GM12864 (cell line): ENCODE measurements around the gene ACP7.

Source experiments
- DNase-seq: peaks from one replicate; pipeline ENCODE4 v3.0.0-alpha.2; 2011; ENCODE audit warnings: low read depth
- H3K4me3 ChIP-seq: 2 replicates; pipeline ENCODE4 v1.5.1; 2011; ENCODE audit warnings: mild to moderate bottlenecking, low read depth, low read length, control low read depth
- TF ChIP-seq, protein P1 (sequence below): IDR thresholded peaks from 2 replicates; pipeline ENCODE4 v1.5.1; 2011; ENCODE audit warnings: low read depth, mild to moderate bottlenecking, moderate library complexity, low read length, control low read depth, inconsistent platforms; ENCODE audit errors: missing control alignments

ACP7 gene

DNA sequence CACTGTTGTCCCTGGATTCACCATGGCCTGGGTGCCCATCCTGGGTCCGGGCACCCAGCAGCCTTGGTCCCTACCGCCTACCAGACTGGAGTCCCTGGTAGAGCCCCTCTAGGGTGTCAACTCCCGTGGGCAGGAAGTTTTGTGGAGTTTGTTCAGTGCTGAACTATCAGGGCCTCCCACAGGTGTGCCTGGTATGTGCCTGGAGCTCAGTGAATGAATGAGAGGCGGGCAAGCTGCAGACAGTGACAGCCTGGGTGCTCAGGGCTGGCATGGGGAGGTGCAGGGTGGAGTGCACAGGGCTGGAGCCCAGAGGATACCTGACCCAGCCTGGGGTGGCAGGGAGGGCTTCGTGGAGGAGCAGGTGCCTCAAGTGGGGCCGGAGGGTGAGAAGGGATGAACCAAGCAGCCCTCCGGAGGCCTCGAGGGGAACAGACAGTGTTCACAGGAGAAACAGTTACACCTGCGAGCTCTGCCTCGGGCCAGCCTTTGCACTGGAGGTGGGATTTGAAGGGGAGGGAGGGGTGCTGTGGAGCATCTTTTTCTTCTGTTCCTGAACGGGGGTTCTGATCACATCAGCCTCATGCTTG lies 71.0 kb downstream of the ACP7 start:
- no peak for DNase-seq

DNA sequence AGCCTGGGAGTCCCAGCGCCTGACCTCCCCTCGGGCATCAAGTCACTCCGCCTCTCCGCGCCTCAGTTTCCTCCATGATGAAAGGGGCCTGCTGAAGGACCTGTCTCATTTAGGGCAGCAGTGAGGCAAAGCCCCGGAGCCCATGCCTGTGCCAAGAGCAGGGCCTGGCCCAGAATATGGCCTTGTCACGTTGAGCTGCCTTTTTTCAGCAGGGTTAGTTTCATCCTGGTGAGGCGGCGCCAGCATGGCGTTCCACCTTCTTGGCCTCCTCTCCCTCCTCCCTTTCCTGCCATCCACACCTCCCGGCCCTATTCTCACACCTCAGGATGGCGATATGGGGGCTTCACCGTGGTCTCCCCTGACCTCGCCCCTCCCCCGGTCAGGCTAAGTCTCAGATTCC lies 71.6 kb downstream of the ACP7 start:
- no peak for DNase-seq
- TF ChIP-seq, protein P1, sequence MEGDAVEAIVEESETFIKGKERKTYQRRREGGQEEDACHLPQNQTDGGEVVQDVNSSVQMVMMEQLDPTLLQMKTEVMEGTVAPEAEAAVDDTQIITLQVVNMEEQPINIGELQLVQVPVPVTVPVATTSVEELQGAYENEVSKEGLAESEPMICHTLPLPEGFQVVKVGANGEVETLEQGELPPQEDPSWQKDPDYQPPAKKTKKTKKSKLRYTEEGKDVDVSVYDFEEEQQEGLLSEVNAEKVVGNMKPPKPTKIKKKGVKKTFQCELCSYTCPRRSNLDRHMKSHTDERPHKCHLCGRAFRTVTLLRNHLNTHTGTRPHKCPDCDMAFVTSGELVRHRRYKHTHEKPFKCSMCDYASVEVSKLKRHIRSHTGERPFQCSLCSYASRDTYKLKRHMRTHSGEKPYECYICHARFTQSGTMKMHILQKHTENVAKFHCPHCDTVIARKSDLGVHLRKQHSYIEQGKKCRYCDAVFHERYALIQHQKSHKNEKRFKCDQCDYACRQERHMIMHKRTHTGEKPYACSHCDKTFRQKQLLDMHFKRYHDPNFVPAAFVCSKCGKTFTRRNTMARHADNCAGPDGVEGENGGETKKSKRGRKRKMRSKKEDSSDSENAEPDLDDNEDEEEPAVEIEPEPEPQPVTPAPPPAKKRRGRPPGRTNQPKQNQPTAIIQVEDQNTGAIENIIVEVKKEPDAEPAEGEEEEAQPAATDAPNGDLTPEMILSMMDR = no peak
- H3K4me3 ChIP-seq = no peak overlapping the region

More for the DNA sequence above, 71.0 kb downstream of the ACP7 start:
- TF ChIP-seq, protein P1 = no peak
- H3K4me3 ChIP-seq = no peak overlapping the region

DNA sequence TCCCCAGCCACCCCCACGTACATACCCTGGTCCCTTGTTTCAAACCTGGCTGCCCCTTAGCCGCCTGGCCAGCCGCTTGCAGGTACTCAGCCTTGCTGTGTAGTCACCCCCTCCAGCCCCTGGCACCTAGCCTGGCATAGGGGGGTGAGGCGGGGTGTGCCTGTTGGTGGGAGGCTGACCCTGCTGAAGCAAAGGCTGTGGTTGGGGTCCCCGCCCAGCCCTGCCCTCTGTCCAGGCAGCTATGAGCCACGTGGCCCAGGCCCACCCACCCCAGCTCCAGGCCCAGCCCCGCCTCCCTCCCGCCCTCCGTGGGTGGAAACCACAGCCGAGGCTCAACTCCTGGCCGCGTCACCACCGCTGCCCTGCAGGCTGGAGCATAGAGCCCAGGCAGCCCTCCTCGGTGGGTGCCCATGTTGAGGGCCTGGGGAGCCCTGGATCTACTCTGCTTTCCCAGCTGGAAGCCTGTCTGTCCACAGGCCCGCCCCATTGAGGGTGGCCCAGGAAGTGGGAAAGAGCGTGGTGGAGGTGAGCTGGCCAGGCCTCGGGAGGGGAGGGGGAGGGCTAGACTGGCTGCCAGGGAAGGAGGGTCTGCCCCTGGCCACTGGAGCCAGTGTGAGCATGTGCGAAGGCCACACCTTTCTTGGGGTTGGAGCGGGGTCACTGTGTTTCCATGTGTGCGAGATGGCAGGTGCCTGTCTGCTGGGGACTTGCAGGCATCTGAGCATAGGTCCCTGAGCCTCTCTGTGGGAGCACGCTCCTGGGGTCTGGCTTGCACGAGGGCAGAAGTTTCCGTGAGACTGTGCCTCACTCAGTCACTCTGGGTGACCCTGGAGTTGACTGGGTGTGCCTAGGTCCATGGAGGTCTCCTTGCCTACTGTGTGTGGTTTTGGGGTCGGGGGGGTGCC lies 72.4 kb downstream of the ACP7 start:
- no peak overlapping the region for H3K4me3 ChIP-seq
- DNase-seq = no peak

DNA sequence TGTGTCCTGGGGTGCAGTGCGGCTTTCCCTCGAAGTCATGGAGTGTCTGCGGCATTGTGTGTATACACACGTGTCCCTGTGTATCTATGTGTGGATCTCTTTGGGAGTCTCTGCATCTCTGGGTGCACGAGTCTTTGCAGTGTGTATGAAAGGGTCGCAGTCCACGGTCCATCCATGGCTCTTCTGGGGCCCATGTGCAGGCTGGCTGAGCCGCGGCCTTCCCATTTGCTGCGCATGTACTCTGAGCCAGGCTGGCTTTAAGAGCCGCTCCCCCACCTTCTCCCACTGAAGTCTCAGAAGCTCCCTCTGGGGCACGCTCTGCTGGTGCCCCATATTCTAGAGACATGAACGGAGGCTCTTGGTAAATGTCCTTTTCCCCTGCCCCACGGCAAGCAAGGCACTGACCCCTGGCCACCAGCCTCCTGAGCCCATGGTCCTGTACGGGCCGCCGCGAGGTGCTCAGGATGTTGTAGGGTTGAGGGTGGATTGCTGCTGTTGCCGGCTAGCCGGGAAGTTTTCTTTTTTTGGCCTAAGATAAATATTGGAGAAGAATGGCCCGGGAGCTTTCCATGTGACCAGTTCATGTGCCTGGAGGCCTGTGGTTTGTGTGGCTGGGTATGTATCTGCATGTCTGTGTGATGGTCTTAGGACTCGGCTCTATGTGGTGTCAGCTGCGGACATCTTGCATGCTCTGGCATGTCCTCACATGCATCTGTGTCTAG lies 73.3 kb downstream of the ACP7 start:
- no peak overlapping the region for H3K4me3 ChIP-seq
- no peak for DNase-seq
- TF ChIP-seq, protein P1 = no peak

More for the DNA sequence above, 72.4 kb downstream of the ACP7 start:
- TF ChIP-seq, protein P1 = no peak

DNA sequence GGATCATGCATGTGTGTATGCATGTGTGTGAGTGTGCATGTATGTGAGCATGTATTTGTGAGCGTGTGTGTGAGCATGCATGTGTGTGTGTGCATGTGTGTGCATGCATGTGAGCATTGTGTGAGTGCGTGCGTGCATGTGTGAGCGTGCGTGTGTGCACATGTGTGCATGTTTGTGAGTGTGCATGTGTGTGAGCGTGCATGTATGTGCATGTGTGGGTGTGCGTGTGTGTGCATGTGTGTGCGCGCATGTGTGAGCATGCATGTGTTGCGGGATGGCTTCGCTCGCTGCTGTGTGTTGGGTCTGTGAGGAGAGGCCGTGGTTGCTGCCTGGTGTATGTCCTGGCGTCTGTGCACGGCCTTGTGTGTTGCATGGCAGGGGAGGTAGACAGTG lies 73.8 kb downstream of the ACP7 start:
- no peak for DNase-seq
- TF ChIP-seq, protein P1 = no peak
- H3K4me3 ChIP-seq = no peak overlapping the region

DNA sequence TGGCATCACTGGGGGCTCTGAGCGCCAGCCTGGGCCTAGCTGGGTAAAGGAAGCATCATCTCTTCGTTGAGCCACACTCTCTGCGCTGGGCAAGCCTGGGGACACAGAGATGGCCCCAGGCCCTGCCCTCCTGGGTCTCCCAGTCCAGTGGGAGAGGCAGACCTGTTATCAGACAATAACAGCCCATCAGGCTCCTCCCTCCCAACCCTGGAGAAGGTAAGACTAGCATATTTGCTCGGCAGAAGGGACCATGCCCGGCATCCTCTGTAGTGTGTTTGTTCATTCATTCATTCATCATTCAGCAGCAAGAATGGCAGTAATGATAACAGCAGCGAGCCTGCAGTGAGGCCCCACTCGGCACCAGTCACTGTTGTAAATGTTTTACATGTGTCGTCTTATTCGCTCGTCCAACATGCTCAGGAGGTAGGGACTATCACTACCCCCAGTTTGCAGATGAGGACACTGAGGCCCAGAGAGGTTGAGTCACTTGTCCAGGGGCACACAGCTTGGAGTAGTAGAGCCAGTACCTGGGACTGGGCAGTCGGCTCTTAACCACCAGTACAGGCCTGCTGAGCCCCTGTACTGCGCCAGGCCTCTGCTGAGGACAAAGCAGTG lies 74.6 kb downstream of the ACP7 start:
- TF ChIP-seq, protein P1 = no peak
- no peak overlapping the region for H3K4me3 ChIP-seq
- no peak for DNase-seq
